GM21390 (cell line): ENCODE results near the gene SSH2.

ENCODE experiments used
- ATAC-seq: cut with Tn5 transposase; IDR thresholded peaks from one replicate; pipeline ENCODE4 v1.9.1; 2021; ENCODE audit not compliant: unreplicated experiment

Gene SSH2

GRCh38 chr17:29716566-29716965, 213.5 kb downstream of the SSH2 start:
- no peak for ATAC-seq

GRCh38 chr17:29715680-29716079, 214.3 kb downstream of the SSH2 start:
- ATAC-seq = no peak

DNA sequence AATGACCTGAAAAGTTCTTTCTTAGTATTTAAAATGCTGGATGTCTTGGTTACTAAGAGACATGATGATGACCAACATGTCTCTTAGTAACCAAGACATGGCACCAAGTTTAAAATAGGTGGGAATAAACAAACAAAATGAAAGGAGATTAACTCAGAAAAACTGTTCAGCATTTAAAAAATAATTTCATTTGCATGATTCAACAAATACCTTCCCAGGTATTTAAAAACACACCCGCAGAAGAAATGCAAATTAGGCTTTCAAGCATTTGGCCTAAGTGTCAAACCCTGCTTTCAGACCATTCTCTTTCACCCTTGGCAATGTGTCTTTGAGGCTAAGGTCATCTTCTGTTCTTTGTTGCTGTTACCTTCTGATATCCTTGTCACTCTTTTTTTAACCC, 215.9 kb downstream of the SSH2 start:
- no peak for ATAC-seq

DNA sequence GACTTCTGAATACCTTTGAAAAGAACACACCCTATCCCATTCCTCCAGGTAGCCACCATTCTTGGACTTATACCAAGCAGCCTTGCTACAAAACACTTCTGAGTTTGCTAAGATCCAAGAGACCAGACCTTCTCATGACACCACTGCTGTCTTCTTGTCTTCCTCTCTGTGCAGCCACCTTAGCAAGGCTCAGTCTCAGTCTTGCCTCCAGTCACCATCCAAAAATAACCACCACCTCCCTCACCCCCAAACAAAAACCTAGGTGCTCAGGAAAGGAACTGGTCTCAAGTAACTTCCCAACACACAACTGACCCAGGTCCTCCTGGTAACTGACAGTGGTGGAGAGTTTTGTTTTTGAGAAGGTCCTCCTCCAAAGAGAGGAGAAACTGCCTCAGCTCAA, 216.4 kb downstream of the SSH2 start:
- no peak for ATAC-seq

GRCh38 chr17:29711588-29712385, 218.2 kb downstream of the SSH2 start:
- no peak for ATAC-seq

DNA sequence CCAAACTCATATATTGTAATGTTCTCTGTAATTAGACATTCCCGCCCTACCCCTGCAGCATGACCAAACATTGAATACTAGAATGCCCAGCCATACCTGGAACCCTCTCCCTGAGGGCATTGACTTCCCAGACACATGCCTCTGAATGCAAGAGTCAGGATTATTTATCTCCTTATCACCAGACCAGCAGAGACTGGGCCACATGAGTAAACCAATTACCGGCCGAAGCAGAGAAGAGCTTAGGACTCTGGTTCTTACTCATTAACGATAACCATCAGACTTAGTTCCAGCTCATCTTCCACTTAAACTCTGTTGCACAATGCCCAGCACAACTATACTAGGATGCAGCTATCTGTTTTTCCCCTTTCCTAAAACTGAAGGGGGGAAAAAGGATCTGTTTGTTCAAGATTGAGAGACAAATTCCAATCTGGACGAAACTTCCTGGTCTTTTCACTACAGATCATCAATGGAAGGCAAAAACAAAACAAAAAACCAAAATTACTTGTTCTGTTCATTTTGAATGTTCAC, 219.1 kb downstream of the SSH2 start:
- no peak for ATAC-seq

DNA sequence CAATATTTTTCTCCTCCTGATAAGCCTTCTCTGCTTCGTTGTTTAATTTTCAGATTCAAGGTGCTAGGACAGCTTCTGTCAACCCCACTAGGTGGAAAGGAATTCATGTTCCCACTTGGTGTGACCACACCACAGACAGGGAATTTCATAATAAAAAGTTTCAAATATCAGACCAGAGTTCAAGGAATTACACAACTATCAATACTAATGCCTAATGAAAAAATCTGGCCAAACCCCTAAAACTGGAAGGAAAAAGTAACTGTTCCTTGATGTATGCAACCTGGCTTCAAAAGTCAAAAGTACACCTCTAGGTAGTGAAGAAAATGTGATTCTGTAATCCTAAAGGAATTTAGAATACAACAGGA, 219.5 kb downstream of the SSH2 start:
- ATAC-seq = no peak

GRCh38 chr17:29709866-29710519, 220.0 kb downstream of the SSH2 start:
- ATAC-seq = no peak

- ATAC-seq = no peak
Measured at GRCh38 chr17:29707212-29707571, 222.8 kb downstream of the SSH2 start.

DNA sequence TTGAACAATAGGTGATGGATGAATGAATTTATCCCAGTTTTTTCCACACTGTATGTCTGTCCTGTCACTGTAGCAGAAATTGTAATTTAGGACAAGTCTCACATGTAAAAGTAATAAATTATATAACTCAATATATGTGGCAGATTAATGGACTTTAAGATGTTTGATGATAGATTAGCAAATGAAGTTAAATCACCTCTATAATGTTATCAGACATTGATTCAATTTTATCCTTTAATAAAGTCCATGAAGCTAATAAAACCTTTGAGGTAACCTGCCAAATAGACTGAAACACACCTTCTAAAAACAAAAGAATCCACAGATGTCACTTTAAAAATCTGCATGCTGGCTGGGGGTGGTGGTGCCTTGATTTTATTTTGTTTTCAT, 224.0 kb downstream of the SSH2 start:
- no peak for ATAC-seq

- ATAC-seq = no peak
Measured at GRCh38 chr17:29705386-29705785, 224.6 kb downstream of the SSH2 start.

GRCh38 chr17:29699283-29699682, 230.7 kb downstream of the SSH2 start:
- ATAC-seq = no peak

GRCh38 chr17:29698837-29699236, 231.2 kb downstream of the SSH2 start:
- no peak for ATAC-seq

DNA sequence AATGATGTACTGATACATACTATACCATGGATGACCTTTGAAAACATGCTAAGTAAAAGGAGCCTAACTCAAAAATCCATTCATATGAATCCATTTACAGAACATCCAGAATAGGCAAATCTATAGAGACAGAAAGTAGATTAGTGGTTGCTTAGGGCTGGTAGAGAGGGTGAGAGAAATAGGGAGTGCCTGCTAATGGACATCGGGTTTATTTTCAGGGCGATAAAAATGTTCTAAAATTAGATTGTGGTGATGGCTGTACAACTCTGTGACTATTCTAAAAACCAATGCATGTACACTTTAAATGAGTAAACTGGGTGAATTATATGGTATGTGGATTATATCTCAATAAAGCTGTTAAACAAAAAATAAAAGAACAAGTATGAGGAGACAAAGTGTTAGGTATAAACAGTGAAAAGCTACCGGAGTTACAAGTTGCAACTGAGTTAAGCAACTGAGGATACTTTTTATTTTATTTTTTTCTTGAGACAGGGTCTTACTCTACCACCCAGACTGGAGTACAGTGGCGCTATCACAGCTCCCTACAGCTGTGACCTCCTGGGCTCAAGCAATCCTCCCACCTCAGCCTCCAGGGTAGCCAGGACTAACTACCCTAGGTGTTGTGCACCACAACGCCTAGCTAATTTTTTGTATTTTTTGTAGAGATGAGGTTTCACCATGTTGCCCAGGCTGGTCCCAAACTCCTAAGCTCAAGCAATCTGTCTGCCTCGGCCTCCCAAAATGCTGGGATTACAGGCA, 231.8 kb downstream of the SSH2 start:
- no peak for ATAC-seq

DNA sequence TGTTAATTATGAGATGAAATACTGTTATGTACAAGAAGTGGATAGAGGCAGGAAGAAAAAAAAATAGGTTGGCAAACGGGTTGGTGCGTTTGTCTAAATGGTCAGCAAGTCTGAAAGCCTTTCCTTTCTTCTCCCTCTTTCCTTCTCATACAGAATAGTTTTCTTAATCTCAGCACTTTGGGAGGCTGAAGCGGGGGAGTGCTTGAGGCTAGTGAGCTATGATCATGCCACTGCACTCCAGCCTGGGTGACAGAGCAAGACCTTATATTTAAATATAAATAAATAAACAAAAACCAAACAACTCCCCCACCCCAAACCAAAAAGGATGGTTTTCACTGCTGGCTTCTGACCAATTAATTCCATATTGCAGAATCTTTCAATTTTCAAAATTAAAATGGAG, 232.7 kb downstream of the SSH2 start:
- ATAC-seq = no peak

- no peak for ATAC-seq
Measured at GRCh38 chr17:29694918-29695563, 235.0 kb downstream of the SSH2 start.

- no peak for ATAC-seq
Measured at GRCh38 chr17:29693751-29694150, 236.3 kb downstream of the SSH2 start.

- ATAC-seq = no peak
Measured at GRCh38 chr17:29687596-29687995, 242.4 kb downstream of the SSH2 start.

- ATAC-seq = no peak
Measured at GRCh38 chr17:29686993-29687590, 242.9 kb downstream of the SSH2 start.

DNA sequence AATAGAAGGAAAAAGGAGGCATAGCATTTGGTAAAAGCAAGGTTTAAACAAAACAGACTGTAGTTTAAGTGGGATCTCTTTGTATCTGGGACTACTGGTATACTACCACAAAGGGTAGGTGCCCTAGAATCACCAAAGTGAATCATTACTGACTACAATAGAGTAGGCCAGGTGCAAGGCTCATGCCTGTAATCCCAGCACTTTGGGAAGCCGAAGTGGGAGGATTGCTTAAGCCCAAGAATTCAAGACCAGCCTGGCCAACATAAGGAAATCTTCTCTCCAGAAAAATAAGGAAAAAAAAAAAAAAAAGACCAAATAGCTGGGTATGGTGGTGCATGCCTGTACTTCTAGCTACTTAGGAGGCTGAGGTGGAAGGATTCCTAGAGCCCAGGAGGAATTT, 246.5 kb downstream of the SSH2 start:
- no peak for ATAC-seq

GRCh38 chr17:29682987-29683386, 247.0 kb downstream of the SSH2 start:
- ATAC-seq = no peak
